ENCODE results near the gene C17orf100. TPM values are rescaled to one million over a fixed set of nuclear protein-coding genes. Genes with fewer than 3 reads are reported as not detected.
"Not testable (repeated sequence)": the region's sequence is repeated elsewhere in the genome, so short reads cannot be mapped to it uniquely, and the experiment has no call there.

C17orf100 gene
- total and polyA plus RNA-seq, 2 experiments from 2014 or later: 2.4 to 7.1 TPM

GRCh38 chr17:6654841-6655731, 3.5 kb downstream of the C17orf100 start:
- Histone ChIP-seq H3K27me3 (peaks cover 58% of the 10 kb centered on the region), H3K9me3 (ENCODE audit: low read depth) (no peaks in the 10 kb centered on the region), H3K4me3 (peak overlapping the region; percentile 26), H3K4me1 (ENCODE audit: low read depth) (peaks cover 13% of the 10 kb centered on the region), H3K27ac (no peak overlapping the region), H3K36me3 (no peaks in the 10 kb centered on the region)
- DNase-seq (ENCODE audit: low read depth in 1 of 2, low spot score in 1 of 2): peak in 1 of 2 donors; percentile 34
- TF ChIP-seq CTCF (IDR thresholded peaks at IDR 0.05; ENCODE audit: low read depth, low read length): no peak

DNA sequence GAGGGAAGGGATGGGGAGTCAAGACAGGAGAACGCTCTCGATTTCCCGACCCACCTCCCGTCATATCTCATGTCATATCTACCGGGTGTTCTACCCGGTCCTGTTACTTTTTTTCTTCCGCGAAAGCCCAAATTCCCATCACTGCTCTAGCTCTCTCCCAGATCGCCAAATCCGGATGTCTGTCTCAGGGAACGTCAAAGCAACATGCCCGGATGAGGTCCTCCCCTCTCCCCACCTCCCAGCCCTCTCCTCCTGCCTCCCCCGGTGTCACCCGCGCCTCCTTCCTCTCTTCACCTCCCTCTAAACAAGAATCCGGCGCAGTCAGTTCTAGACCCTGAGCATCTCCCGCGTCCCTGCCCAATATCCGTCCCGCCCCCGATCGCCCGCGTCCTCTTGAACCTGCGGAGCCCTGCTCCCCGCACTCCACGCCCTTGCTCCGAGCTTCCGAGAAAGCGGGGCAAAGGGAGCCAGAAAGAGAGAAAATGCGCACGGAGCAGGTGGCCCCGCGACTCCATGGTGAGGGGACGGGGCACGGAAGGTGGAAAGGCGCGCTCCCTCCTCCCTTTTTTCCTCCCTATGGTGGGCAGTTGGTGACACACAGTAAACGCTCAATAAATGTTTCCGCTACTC, 4.3 kb downstream of the C17orf100 start:
- DNase-seq (ENCODE audit: low read depth in 1 of 2, low spot score in 1 of 2); H3K36me3 ChIP-seq; H3K4me3 ChIP-seq; H3K27ac ChIP-seq; H3K9me3 ChIP-seq (ENCODE audit: low read depth): not testable (repeated sequence)
- Histone ChIP-seq H3K4me1 (ENCODE audit: low read depth) (peaks cover 13% of the 10 kb centered on the region), H3K27me3 (peaks cover 66% of the 10 kb centered on the region)

DNA sequence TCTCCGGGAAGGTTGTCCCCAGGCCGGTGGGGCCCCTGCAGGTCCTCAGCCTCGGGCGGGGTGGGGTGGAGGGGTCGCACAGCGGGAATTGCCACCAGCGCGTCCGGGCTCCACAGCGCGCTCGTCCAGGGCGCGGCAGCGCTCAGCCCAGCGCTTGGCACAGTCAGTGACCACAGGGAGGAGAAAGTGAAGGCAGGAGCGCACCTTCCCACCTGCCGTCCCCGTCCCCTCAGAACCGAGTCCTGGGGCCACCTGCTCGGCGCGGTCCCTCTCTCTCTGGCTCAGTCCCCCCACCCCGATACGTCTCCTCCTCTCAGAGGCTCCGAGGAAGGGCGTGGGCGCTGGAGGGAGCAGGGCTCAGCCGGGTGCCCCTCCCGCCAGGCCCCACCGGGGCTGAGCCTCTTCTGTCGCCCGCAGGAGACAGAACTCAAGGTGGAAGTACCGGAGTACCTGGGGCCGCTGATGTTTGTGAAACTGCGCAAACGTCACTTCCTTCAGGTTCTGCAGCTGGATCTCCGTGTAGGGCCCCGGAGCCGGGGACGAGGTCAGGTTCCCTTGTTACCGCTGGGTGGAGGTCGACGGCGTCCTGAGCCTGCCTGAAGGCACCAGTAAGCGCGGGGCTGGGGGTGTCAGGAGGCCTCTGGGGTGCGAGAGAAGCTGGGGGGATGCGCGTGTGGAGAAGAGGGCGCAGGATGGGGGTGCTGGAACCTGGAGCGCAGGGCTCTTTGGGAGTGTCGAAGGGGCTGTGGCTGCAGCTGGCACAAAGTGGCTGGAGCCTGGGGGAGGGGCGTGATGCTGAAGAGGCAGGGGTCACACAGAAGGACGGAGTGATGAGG, 5.5 kb downstream of the C17orf100 start:
- H3K27ac ChIP-seq; DNase-seq (ENCODE audit: low read depth in 1 of 2, low spot score in 1 of 2); H3K9me3 ChIP-seq (ENCODE audit: low read depth); H3K36me3 ChIP-seq: not testable (repeated sequence)
- Histone ChIP-seq H3K4me3 (peak overlapping the region; percentile 27), H3K4me1 (ENCODE audit: low read depth) (peaks cover 11% of the 10 kb centered on the region), H3K27me3 (peaks cover 76% of the 10 kb centered on the region)

GRCh38 chr17:6657633-6658287, 6.2 kb downstream of the C17orf100 start:
- no peak for DNase-seq (ENCODE audit: low read depth in 1 of 2, low spot score in 1 of 2)
- Histone ChIP-seq H3K9me3 (ENCODE audit: low read depth) (no peaks in the 10 kb centered on the region), H3K36me3 (no peaks in the 10 kb centered on the region), H3K27me3 (peaks cover 79% of the 10 kb centered on the region), H3K4me1 (ENCODE audit: low read depth) (peaks cover 6% of the 10 kb centered on the region), H3K27ac (no peak overlapping the region), H3K4me3 (no peak overlapping the region)
- no peak for TF ChIP-seq CTCF (IDR thresholded peaks at IDR 0.05; ENCODE audit: low read depth, low read length)

DNA sequence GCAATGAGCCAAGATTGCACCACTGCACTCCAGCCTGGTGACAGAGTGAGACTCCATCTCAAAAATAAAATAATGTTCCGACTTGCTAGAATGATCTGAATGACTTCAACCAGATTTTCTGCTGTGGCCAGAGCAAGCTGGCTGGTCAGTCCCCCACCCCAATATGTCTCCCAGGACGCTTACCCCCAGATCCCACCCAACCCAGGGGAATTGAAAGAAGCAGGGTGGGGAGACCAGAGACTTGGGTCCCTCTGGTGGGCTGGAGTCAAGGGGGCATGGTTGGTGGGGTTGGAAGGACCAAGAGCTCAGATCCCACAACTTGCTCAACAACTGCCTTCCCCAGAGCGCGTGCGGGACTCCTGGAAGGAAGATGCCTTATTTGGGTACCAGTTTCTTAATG, 6.8 kb downstream of the C17orf100 start:
- not testable (repeated sequence) for DNase-seq (ENCODE audit: low read depth in 1 of 2, low spot score in 1 of 2); H3K4me3 ChIP-seq; H3K27ac ChIP-seq; H3K4me1 ChIP-seq (ENCODE audit: low read depth); H3K9me3 ChIP-seq (ENCODE audit: low read depth); H3K36me3 ChIP-seq
- peaks cover 79% of the 10 kb centered on the region for H3K27me3 ChIP-seq

DNA sequence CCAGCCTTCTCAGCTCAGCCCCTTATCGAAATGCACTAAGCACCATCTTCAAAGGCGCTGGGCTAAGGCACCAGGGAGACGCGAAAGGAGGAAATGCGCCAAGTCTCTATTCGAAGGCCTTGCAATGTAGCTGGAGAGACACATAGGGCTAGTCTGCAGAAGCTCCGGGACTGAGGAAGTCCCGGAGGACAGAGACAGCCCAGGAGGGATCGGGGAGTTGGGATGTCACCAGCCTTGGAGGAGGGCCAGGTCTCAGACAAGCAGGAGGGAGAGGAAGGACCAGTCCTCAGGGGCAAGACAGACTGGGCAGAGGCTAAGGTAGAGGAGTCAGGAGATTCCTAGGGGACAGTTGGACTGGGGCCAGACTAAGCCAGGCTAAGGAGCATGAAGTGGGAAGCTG, 8.5 kb downstream of the C17orf100 start:
- Histone ChIP-seq H3K4me3 (no peak overlapping the region), H3K9me3 (ENCODE audit: low read depth) (no peaks in the 10 kb centered on the region), H3K27me3 (peaks cover 64% of the 10 kb centered on the region), H3K4me1 (ENCODE audit: low read depth) (peaks cover 4% of the 10 kb centered on the region), H3K27ac (no peak overlapping the region), H3K36me3 (no peaks in the 10 kb centered on the region)
- no peak for TF ChIP-seq CTCF (IDR thresholded peaks at IDR 0.05; ENCODE audit: low read depth, low read length)
- no peak for DNase-seq (ENCODE audit: low read depth in 1 of 2, low spot score in 1 of 2)
